GM21381 (cell line): ENCODE data around the gene PTPRJ.
"Not testable (repeated sequence)": the region's sequence is repeated elsewhere in the genome, so short reads cannot be mapped to it uniquely, and the experiment has no call there.

Source experiments
- ATAC-seq: cut with Tn5 transposase; IDR thresholded peaks from one replicate; pipeline ENCODE4 v1.9.1; 2021; ENCODE audit warnings: mild to moderate bottlenecking, moderate library complexity; ENCODE audit not compliant: unreplicated experiment

PTPRJ gene

DNA sequence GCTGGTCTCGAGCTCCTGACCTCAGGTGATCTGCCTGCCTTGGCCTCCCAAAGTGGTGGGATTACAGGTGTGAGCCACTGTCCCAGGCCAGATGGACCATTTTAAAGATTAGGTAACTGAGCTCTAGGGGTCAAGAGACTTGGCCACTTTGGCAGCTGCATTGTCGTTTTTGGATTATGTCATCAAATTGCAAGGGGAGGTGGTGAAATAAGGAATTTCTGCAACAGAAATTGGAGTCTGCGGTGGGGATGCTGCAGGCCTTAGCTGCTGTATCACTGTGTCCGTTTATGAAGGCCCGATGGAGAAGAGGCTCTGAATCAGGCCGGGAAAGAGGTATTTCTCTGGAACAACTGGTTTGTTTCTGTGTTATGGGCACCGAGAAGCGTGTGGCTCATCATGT, 34.6 kb downstream of the PTPRJ start:
- no peak for ATAC-seq

DNA sequence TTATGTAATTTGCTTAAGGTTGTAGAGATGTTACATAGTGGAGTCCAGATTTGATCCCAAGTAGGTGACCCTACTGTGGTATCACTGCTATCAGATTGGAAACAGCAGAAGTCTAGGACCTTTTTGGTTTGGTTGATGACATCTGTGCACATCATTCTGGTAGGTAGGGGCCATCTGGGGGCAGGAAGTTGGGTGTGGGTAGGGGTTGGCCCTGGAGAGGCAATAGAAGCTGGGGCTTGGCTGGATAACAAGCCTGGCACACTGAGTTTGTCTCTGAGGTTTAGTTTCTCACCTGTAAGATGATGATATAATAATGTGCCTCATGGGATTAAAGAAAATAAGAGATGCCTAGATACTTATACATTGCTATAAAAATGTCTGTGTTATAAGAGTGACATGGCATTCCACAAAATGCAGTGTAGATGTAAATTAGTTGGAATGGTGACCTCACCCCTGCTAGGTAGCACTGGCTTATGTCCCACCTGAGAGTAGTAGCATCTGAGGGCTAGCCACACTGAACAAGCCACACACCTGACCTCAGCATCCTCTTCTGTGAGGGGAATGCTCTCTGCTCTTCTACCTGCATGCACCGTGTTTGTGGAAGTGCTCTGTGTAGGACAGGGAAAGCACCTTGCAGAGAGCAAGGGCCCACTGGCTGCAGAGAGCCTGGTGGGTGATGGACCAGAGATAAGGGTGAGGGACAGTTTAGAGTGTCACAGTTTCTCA, 36.9 kb downstream of the PTPRJ start:
- ATAC-seq, result no peak

DNA sequence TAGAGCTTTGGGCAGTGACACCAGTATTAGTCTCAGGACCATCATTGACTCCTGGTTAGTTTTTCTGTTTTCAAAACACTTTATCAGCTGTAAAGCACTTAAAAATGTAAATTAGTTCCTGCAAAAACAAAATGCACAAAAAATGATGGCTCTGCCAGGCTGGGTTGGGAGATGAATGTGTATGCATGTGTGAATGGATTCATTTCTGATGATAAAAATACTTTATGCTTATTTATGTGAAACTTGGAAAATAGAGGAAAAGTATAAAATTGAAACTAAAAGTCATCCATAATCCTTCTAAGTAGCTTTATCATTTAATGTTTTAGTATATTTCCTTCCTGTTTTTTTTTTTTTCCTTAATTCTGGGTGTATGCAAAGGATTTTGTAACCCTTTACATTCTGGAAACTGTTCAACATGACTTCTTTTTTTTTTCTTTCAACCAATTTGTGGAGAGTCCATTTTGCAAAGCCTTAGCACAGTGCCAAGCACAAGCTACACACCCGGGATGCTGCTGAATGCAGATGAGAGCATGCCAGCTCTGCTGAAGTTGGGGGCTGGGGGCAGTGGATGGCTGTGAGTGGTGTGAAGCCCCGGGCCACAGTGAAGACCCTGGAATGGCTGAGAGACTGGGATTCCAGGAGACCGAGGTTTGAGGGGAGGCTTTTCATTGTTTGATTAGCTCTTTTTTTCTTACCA, 37.6 kb downstream of the PTPRJ start:
- no peak for ATAC-seq

DNA sequence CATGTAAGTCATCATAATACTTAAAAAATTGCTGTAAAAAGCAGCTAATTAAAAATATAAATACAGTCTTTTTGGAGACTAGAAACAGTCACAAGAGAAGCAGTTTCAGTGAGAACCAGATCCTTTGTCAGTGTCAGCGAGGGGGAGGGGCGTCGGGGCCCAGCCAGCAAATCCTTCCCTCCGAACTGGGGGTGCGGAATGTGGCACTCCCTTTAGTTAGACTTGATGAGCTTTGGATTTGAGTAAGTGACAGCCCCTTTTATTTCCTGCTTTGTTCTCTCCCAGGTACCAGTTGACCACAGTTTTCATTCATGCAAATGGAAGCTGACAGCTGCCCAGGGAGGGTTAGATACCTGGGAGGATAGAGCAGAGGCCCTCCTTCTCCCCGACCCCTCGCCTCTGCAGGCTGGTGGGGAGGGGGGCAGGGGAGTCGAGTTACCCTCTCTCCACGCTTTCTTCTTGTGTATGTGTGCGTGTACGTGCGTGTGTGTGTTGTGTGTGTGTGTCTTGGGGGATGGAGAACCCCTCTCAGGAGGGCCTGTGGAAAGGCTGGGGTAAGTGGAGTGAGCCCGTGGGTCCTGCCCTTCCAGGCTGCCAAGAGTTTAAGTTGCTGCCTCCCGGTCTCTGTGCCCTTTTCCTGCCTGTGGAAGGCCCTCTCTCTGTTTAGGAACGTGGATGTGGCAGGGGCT, 38.3 kb downstream of the PTPRJ start:
- ATAC-seq, result no peak

DNA sequence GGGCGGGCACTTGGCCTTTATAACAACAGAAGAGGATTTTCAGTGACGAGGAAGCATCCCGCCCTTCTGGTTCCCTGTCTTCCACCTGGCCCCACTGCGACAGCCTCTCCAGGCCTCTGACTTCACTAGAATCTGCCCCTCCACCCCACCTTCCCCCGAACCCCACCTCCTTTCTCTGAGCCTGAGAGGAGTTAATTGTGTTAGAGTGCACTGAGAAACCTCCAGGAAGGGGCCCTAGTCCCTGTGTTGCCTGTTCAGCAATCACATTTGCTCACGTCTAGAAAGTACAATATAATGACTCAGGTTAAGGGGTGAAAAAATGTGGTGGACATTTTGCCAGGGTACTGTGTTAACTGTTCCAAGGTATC, 38.8 kb downstream of the PTPRJ start:
- no peak for ATAC-seq

DNA sequence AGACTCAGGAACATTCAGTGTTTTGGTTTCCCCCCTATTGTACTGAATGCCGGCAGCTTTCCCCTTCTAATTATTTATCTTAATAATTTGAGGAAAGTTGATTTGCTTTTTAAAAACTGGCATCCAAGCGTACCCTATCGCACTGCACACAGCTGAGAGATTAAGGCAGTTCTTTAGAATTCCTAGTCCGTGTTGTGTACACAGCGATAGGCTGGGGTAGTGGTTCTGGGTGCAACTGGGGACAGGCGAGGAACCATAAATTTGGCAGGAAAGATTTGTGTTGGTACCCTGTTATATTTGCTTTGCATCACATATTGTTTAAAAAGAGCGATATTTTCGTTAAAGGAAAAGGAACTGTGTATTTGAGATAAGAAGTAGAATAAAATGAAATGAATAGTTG, 39.2 kb downstream of the PTPRJ start:
- ATAC-seq, result no peak

DNA sequence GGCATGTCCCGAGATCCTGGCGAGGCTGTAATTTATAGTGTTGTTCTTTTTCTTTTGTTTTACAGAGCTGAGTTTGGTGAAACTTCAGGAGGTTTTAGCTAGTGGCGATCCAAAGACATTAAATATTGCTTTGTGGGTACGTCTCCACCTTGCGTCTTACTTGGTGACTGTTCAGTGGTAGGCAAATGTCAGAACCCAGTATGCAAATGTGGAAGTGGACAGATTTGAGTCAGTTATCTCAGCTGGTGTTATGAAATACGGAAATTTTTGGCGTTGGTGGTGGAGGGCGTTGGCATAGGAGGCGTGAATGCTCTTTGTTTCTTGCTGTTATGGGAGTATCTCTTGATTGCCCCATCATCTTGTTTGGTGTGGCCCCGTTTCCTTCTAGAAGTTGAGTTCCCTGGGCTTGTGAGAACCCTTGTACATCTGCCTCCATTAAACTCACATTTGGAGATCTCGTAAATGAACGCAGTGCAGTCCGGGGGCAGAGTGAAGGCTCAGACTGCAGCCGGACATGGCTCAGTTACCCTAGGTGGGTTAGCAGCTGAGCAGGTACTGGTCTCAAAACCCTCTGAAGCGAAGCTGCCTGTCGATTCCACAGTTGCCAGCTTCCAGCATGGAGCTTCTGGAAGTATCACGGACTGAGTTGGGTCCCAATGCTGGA, 39.9 kb downstream of the PTPRJ start:
- ATAC-seq, result peak; percentile 69

DNA sequence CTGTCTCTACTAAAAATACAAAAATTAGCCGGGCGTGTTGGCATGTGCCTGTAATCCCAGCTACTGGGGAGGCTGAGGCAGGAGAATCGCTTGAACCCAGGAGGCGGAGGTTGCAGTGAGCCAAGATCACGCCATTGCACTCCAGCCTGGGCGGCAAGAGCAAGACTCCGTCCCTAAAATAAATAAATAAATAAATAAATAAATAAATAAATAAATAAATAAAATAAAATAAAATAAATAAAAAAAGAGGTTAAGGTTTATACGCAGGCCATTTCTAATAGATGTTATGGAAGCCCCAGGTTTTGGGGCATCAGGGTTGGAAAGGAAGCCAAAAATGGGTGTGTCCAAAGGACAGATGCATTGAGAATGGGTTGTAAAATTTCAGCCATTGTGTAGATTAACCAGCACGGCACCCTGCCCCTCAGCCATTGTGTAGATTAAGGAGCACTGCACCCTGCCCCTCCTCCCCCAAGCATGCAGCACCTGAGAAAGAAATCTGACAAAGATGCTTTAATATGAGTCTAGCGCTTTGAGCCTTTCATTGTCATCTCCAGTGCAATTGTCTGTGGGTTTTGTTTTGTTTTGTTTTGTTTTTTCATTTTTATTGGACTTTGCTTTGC, 41.0 kb downstream of the PTPRJ start:
- not testable (repeated sequence) for ATAC-seq

DNA sequence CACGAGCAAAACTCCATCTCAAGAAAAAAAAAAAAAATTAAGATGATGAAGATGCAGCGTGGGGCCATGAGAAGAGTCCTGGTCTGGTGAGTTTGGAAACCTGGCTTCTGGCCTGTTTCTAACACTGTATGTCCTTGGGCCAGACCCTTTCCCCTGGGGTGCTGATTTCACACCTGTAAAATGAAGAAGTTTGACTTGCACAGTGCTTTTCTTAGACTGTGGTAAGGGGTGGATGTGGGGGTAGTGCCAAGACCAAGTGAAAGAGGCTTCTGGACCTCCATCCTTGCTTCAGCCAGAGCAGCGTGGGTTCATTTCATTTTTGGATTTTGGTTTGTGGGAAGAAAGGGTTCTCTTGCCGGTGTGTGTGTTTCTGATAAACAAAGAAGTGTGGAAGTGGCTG, 42.1 kb downstream of the PTPRJ start:
- no peak for ATAC-seq

DNA sequence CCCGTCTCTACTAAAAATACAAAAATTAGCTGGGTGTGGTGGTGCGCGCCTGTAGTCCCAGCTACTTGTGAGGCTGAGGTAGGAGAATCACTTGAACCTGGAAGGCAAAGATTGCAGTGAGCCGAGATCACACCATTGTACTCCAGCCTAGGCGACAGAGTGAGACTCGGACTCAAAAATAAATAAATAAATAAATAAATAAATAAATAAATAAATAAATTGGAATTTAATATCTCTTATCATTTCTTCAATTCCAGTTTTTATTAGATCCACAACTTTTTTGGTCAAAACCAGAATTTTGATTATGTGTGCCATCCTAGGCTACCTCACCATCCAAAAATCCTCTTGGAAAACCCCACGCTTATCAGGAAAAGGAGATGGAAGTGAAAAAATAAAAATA, 43.2 kb downstream of the PTPRJ start:
- ATAC-seq, result not testable (repeated sequence)

DNA sequence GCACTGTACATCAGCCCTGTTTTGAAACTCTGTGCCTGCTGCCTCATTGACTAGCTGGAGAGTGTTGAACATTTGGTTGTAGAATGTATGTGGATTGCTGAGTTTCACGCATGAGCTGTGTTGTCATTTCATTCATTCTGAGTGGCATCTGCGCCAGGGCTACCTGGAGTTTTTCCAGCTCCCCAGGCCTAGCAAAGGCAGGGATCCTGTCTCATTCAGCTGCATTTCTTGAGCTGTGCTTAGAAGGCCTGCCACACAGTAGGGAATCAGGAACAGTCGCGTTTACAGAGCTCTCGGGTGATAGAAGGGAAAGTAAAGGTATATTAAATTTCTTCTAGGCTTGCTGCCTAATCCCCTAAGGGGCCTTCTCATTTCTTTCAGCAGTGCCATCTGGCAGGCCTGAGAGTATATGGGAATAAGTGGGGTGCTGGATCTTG, 44.3 kb downstream of the PTPRJ start:
- no peak for ATAC-seq

DNA sequence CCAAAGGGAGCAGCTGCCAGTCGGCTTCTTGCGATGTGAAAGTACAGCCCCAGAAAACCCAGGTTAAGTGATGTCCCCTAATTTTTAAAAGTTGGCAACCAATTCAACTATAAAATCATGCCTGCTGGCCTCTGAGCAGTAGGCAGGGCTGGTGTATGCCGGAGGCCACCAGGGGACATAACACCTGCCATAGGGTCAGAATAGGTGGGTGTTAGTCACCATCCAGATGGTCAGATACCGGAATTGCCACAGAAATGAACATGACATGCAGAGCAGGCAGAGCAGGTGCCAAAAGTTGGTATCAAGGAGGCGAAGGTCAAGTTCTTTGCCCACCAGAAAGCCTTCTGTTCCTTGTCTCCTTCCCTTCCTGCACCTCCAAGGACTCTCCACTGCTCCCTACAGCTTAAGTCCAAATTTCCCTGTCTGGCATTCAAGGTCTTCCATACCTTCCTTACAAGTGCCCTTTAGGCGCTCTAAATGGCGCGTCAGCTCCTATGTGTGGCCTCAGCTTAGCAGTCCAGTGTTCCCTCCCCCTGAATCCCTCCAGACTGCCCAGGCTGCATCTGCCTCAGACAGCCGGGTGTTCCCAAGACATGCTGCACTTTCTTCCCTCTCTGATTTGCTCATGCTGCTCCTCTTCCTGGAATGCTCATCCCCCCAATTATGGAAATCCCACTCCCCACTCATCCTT, 45.1 kb downstream of the PTPRJ start:
- no peak for ATAC-seq

DNA sequence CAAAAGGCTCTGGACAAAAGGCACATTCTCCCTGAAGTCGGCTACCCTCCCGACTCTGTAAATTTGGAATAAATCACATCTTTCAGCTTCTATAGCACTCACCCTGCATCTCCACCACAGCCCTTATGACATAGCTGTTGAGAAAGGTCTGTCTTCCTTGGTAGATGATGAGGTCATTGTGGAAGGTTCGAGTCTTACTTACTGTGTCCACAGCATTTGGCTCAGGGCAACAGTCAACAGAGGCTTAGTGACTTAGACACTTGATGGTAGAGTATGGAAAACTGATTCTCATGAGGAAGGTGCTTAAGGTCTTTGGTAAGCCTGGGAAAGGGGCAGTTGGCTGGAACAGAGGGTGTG, 45.6 kb downstream of the PTPRJ start:
- no peak for ATAC-seq

DNA sequence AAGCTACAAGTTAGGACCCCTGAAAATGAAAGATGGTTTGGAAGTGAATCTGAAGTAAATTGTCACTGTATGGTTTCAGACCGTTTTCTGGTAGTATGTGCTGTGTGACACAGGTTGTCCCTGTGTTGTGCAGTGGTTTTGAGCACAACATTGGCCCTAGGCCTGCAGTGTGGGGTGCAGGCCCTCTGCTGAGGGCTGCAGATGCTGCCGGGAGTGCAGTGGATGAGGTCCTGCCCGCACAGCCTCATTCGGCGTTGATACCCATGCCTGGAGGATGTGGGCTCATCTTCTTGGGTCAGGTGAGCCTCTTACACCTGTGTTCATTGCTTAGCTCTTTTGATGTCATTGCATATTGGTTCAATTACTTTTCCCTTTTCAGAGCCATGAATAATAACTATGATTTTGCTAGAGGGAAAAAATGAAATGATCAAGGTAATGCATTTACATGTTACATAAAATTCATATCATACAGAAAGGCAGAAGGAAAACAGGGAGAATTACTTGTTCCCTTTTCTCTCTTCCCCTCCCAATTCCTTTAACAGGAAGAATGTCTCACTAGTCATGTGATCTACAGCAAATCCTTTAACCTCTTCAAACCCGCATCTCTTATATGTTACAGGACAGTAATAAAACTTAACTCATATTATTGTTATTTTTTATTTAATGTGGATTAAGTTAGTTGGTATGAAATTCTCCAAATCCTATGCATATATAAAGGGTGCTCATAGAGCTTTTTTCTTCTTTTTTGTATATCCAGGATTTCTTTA, 48.7 kb downstream of the PTPRJ start:
- ATAC-seq, result no peak

DNA sequence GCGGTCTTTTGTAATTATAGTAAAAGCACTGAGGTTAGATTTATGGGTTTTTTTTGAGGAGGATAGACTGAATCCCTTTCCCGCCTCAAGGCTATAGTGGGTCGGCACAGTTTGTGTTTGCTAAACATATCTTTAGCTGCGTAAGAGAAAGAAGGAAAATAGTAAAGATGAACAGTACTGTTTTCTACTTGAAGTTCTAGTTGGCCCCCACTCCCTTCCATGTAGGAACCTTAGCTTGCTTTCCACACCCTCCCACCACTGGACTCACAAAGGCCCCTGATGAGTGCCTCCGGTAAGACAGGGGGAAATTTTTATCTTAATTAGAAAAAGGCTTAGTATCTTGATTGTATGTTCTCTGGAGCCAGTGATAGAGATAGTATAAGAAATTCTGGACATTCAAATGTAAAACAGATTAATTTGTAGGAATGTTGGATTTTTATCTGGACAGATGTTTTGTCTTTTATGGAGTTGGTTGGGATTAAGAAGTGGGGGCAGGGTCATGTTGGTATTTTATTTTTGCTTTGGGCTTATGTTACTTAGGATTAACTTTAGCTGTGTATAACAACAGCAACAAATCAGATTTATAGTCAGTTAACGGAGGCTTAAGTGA, 49.4 kb downstream of the PTPRJ start:
- no peak for ATAC-seq

DNA sequence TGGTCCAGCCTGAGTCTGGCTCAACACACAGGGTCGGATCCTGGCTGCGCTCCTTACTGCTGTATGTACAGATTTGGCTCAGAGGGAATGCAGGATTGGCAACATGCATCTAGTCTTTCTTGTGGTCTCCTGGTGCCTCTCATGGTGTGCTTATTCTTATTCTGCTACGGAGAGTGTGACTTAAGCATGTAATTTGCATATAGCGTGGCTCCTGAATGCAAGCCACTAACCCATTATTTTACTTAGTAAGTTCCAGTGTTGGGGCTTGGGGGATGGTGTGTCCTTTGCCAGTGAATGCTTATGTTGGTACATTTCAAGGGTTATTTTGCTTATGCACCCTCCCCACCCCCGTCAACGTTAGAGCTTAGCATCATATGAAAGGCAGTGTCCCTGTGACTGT, 51.2 kb downstream of the PTPRJ start:
- peak; percentile 24 for ATAC-seq

DNA sequence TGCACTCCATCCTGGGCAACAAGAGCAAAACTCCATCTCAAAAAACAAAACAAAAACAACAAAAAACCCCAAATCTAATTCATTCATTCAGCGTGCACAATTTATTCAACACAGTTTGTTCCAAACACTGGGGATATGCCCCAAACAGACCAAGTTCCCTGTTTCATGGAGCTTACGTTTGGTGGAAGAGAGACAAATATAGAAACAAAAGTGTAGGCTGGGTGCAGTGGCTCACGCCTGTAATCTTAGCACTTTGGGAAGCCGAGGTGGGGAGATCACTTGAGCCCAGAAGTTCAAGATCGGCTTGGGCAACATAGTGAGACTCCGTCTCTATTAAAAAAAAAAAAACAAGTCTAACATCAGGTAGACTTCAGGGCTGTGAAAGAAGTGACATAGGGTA, 52.4 kb downstream of the PTPRJ start:
- ATAC-seq, result no peak

DNA sequence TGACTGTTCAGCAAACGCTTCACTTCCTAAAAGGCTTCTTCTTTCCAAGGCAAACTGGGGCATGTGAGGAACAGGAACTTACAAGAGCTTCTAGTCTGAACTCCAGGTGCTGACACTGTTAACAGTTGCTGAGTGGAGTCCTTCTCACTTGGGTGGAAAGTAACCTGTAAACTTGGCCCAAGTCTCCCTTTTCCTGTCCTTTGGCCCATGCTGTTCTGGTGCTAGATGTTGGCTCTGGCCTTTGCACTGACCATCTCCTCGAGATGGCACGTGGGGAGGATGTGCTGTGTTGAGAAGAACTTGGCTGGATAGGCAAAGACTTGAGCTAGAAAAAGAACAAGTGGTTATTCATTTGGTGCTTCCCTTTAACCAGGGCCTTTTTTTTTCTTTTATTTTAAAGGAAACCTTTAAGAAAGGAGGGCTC, 53.6 kb downstream of the PTPRJ start:
- no peak for ATAC-seq
